NCI-H128 (cell line): Measurements from ENCODE around the gene HAUS2.
"Not testable (repeated sequence)": the region's sequence is repeated elsewhere in the genome, so short reads cannot be mapped to it uniquely, and the experiment has no call there.

Source experiments
- DNase-seq: peaks from one replicate; lab custom pipeline; 2025; ENCODE audit not compliant: unreplicated experiment; lab: John Stamatoyannopoulos, UW

The HAUS2 gene

GRCh38 chr15:42575188-42576039, 26.8 kb downstream of the HAUS2 start, which contains the start of gene STARD9:
TSS of gene STARD9 (plus strand) at chr15:42575606. CDS start at chr15:42575716, 110 bp downstream.
- DNase-seq, result peak; percentile 82

- no peak for DNase-seq
Measured at GRCh38 chr15:42576040-42576594, 27.5 kb downstream of the HAUS2 start.

- DNase-seq, result no peak
Measured at GRCh38 chr15:42576776-42577175, 28.1 kb downstream of the HAUS2 start.

GRCh38 chr15:42577514-42578031, 28.9 kb downstream of the HAUS2 start:
- DNase-seq, result no peak

- no peak for DNase-seq
Measured at GRCh38 chr15:42578984-42579537, 30.4 kb downstream of the HAUS2 start.

GRCh38 chr15:42581272-42581730, 32.7 kb downstream of the HAUS2 start:
- DNase-seq, result no peak

- no peak for DNase-seq
Measured at GRCh38 chr15:42582569-42583375, 34.1 kb downstream of the HAUS2 start.

GRCh38 chr15:42584031-42584765, 35.6 kb downstream of the HAUS2 start:
- no peak for DNase-seq

GRCh38 chr15:42590619-42591237, 42.1 kb downstream of the HAUS2 start:
- no peak for DNase-seq

GRCh38 chr15:42591238-42591934, 42.7 kb downstream of the HAUS2 start:
- no peak for DNase-seq

- no peak for DNase-seq
Measured at GRCh38 chr15:42592716-42593115, 44.1 kb downstream of the HAUS2 start.

- DNase-seq, result no peak
Measured at GRCh38 chr15:42593143-42593542, 44.5 kb downstream of the HAUS2 start.

- DNase-seq, result no peak
Measured at GRCh38 chr15:42594095-42594494, 45.5 kb downstream of the HAUS2 start.

- no peak for DNase-seq
Measured at GRCh38 chr15:42595626-42596240, 47.1 kb downstream of the HAUS2 start.

GRCh38 chr15:42601316-42601715, 52.7 kb downstream of the HAUS2 start:
- DNase-seq, result not testable (repeated sequence)

GRCh38 chr15:42602501-42602900, 53.9 kb downstream of the HAUS2 start:
- DNase-seq, result no peak

GRCh38 chr15:42603978-42604377, 55.3 kb downstream of the HAUS2 start:
- DNase-seq, result no peak

- DNase-seq, result no peak
Measured at GRCh38 chr15:42604894-42605744, 56.5 kb downstream of the HAUS2 start.
